Gastrocnemius medialis (tissue), 4 donors: ENCODE measurements around the gene DRC7. TPM values are rescaled to one million over a fixed set of nuclear protein-coding genes. Genes with fewer than 3 reads are reported as not detected.

Source experiments
- ATAC-seq, 2 donors: fragments of 150-250 bp; one replicate each; pipeline ENCODE4 v1.9.1; 2016
- DNase-seq, 2 donors: peaks; one replicate each; pipeline ENCODE4 v3.0.0-alpha.2; 2019
- H3K27ac ChIP-seq, 4 donors: fragments of 200-600 bp; sonication (generic); 1 replicate in 1 of 4; 2 replicates in 3 of 4; pipeline ENCODE4 v1.5.1; 2016 to 2018; ENCODE audit warnings: mild to moderate bottlenecking in 2 of 4, moderate library complexity in 1 of 4
- H3K27me3 ChIP-seq, 3 donors: fragments of 200-600 bp; sonication (generic) in 2 of 3; 1 replicate in 1 of 3; 2 replicates in 2 of 3; pipeline versions ENCODE4 v1.5.1 to v1.6.0; 2016 to 2019; ENCODE audit warnings: mild to moderate bottlenecking in 1 of 3, moderate library complexity in 1 of 3
- H3K36me3 ChIP-seq, 2 donors: fragments of 200-600 bp; sonication (generic) in 1 of 2; one replicate each; pipeline ENCODE4 v1.5.1; 2017 to 2018
- H3K4me1 ChIP-seq, 2 donors: fragments of 200-600 bp; sonication (generic) in 1 of 2; one replicate each; pipeline ENCODE4 v1.5.1; 2016 to 2017; ENCODE audit warnings: mild to moderate bottlenecking in 2 of 2
- H3K4me3 ChIP-seq, 4 donors: fragments of 200-600 bp; sonication (generic) in 3 of 4; 1 replicate in 1 of 4; 2 replicates in 3 of 4; pipeline ENCODE4 v1.5.1; 2016 to 2019; ENCODE audit warnings: mild to moderate bottlenecking in 2 of 4
- H3K9me3 ChIP-seq, 3 donors: fragments of 200-600 bp; sonication (generic) in 2 of 3; 1 replicate in 1 of 3; 2 replicates in 2 of 3; pipeline ENCODE4 v1.5.1; 2016 to 2019
- CTCF ChIP-seq, 5 experiments: fragments of 450-650 bp in 3 of 5; fragments of 200-600 bp in 2 of 5; sonication (generic) in 2 of 5; IDR thresholded peaks in 4 of 5; conservative IDR thresholded peaks in 1 of 5; 1 replicate in 4 of 5; 2 replicates in 1 of 5; pipeline ENCODE4 v1.5.1; 2016 to 2019; ENCODE audit warnings: antibody characterized with exemption in 5 of 5, mild to moderate bottlenecking in 3 of 5, moderate library complexity in 3 of 5
- POLR2A ChIP-seq, 2 donors: fragments of 450-650 bp; IDR thresholded peaks; one replicate each; pipeline ENCODE4 v1.6.1; 2017; ENCODE audit warnings: antibody characterized with exemption in 2 of 2, mild to moderate bottlenecking in 2 of 2, moderate library complexity in 2 of 2
- in situ Hi-C, 4 donors: fragments of 200-750 bp; cut with MboI; loops; one replicate each; pipeline versions ENCODE4 v1.15.0 to v1.8.0; 2017; ENCODE audit warnings: low sequenced_read_pairs in 4 of 4
- intact Hi-C: fragments of 100-400 bp; cut with DNase I; formaldehyde crosslinking; loops from one replicate; pipeline ENCODE4 v1.15.1; 2023; ENCODE audit warnings: low total_unique reads
- total RNA-seq, 4 donors: library from RNA; depleted of rRNA; stranded (reverse); fragments of >200 nt; gene quantifications; one replicate each; pipeline versions ENCODE4 v1.1.0 to v1.2.3, GENCODE V29; 2016

Gene DRC7
- total RNA-seq, 4 donors from 2014 or later: not detected

GRCh38 chr16:57687363-57687929 lies 7.2 kb upstream of the DRC7 start:
- no peak overlapping the region for H3K4me3 ChIP-seq
- peaks cover 0 to 5% (median 0%) of the 10 kb centered on the region in 3 donors for H3K27me3 ChIP-seq
- no peaks in the 10 kb centered on the region for H3K9me3 ChIP-seq
- no peaks in the 10 kb centered on the region for H3K36me3 ChIP-seq
- no peak for TF ChIP-seq POLR2A (IDR thresholded peaks at IDR 0.05)
- no peak for TF ChIP-seq CTCF (IDR thresholded peaks at IDR 0.05 in 4 of 5, conservative IDR thresholded peaks at IDR 0.05 in 1 of 5)
- H3K27ac ChIP-seq: no peak overlapping the region
- intact Hi-C loops (no loop called here), in situ Hi-C loops (no loop called here)
- ATAC-seq (no peak), DNase-seq (no peak)
- H3K4me1 ChIP-seq: no peaks in the 10 kb centered on the region

- Histone ChIP-seq H3K9me3 (no peaks in the 10 kb centered on the region), H3K4me3 (no peak overlapping the region), H3K4me1 (no peaks in the 10 kb centered on the region), H3K27ac (no peak overlapping the region), H3K27me3 (peaks cover 0 to 5% (median 0%) of the 10 kb centered on the region in 3 donors), H3K36me3 (no peaks in the 10 kb centered on the region)
- ATAC-seq: no peak
- intact Hi-C loops: no loop called here
- no peak for TF ChIP-seq CTCF (IDR thresholded peaks at IDR 0.05 in 4 of 5, conservative IDR thresholded peaks at IDR 0.05 in 1 of 5)
- in situ Hi-C loops: no loop called here
- no peak for DNase-seq
These were observed 6.1 kb upstream of the DRC7 start for GRCh38 chr16:57688487-57688986.

GRCh38 chr16:57688987-57689761 lies 5.4 kb upstream of the DRC7 start:
- DNase-seq: no peak
- H3K27me3 ChIP-seq: peaks cover 0 to 5% (median 0%) of the 10 kb centered on the region in 3 donors
- no peak overlapping the region for H3K4me3 ChIP-seq
- no peak overlapping the region for H3K27ac ChIP-seq
- TF ChIP-seq CTCF (IDR thresholded peaks at IDR 0.05 in 4 of 5, conservative IDR thresholded peaks at IDR 0.05 in 1 of 5) (no peak), POLR2A (IDR thresholded peaks at IDR 0.05) (no peak)
- H3K36me3 ChIP-seq: no peaks in the 10 kb centered on the region
- no peak for ATAC-seq
- H3K9me3 ChIP-seq: no peaks in the 10 kb centered on the region
- intact Hi-C loops: no loop called here
- in situ Hi-C loops: no loop called here
- no peaks in the 10 kb centered on the region for H3K4me1 ChIP-seq

- H3K27me3 ChIP-seq: peaks cover 0 to 5% (median 0%) of the 10 kb centered on the region in 3 donors
- no peaks in the 10 kb centered on the region for H3K36me3 ChIP-seq
- H3K9me3 ChIP-seq: no peaks in the 10 kb centered on the region
- no peak overlapping the region for H3K4me3 ChIP-seq
- ATAC-seq: no peak
- H3K27ac ChIP-seq: no peak overlapping the region
- in situ Hi-C loops: no loop called here
- no peak for DNase-seq
- H3K4me1 ChIP-seq: no peaks in the 10 kb centered on the region
- intact Hi-C loops: no loop called here
- TF ChIP-seq POLR2A (IDR thresholded peaks at IDR 0.05) (no peak), CTCF (IDR thresholded peaks at IDR 0.05 in 4 of 5, conservative IDR thresholded peaks at IDR 0.05 in 1 of 5) (no peak)
These were observed 4.6 kb upstream of the DRC7 start for GRCh38 chr16:57689762-57690558.
